HG03045 (cell line): ENCODE results near the gene PDIA5.

Experiments
- ATAC-seq: cut with Tn5 transposase; IDR thresholded peaks from one replicate; pipeline ENCODE4 v1.9.1; 2021; ENCODE audit warnings: mild to moderate bottlenecking, moderate library complexity; ENCODE audit not compliant: unreplicated experiment

PDIA5 gene

DNA sequence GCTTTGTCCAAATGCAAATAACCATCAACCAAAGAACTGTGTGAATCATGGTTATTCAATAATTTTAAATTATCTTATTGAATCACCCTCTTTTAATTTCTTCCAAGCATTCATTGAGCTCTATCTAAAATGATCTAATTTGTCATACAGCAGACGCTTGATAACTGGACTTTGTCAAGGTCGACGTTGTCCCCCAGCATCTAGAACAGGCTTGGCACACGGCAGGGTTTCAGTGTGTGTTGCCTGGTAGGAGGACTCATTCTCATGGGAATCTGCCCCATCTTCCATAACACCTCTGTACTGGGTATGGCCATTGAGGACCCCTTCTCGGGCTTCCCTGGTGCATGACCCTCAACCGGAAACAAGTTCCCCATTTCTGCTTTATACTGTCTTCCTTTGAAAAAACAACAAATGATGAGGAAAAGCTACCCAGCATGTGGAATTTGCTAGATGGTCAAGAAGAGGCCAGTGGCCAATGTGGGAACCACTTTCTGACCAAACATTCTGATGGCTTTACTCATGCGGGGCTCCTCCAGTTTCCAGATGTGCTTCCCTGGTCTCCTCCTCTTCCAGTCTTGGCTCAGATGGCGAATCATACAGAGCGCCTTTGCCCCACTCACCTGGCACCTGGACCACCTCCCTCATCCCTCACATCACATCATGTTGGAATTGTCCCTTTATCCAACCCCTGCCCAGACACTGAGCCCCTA, 93.3 kb downstream of the PDIA5 start:
- ATAC-seq: no peak

DNA sequence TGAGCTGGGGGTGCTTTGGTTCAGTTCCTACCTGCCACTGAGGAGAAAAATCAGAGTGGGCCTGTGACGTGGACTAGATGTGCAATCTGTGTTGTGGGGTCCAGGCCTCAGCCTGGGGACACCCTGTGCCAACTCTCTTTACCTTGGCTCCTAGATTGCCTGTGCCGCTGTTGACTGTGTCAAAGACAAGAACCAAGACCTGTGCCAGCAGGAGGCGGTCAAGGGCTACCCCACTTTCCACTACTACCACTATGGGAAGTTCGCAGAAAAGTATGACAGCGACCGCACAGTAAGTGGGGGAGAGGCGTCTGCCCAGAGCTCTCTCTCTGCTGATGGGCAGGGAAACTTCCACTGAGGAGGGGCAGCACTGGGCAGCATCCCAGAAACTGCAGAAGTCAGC, 94.3 kb downstream of the PDIA5 start:
- ATAC-seq: no peak

DNA sequence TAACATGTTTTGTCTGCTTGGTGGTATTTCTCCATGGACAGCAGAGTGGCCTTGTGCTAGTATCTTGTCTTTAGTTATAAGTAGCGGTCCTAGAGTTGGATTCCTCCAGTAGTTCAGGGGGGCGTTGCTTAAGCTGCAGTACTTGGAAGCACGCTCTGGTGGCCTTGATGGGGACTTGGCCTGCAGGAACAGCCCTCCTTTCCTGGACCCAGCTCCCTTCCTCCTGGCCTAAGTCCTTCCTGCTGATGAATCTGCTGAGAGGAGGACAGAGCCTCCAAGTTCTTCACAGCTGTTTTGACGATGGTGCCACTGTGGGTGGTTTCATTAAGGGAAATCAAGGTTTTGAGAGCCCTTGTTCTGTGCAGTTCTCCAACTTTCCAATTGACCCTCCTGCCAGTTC, 96.3 kb downstream of the PDIA5 start:
- ATAC-seq: no peak

DNA sequence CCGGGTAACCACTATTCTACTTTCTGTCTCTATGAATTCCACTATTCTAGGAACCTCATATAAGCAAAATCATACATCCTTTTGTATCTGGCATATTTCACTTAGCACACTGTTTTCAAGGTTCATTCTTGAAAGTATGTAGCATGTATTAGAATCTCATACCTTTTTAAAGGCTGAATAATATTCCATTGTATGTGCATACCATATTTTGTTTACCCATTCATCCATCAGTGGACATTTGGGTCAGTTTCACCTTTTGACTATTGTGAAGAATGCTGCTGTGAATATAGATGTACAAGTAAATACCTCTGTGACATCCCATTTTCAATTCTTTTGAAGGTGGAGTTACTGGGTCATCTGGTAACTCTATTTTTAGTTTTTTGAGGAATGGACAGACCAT, 98.3 kb downstream of the PDIA5 start:
- no peak for ATAC-seq

DNA sequence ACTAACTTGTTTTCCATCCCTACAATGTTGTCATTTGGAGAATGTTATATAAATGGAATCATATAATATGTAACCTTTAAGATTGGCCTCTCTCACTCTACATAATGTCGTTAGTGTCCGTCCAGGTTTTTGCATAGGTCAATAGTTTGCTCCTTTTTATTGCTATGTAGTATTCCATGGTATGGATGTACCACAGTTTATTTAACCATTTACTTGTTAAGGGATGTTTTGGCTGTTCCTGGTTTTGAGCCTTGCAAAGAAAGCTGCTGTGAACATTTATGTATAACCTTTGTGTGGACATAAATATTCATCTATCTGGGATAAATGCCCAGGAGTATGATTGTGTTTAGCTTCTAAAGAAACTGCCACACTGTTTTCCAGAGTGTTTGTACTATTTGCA, 100.9 kb downstream of the PDIA5 start:
- no peak for ATAC-seq

DNA sequence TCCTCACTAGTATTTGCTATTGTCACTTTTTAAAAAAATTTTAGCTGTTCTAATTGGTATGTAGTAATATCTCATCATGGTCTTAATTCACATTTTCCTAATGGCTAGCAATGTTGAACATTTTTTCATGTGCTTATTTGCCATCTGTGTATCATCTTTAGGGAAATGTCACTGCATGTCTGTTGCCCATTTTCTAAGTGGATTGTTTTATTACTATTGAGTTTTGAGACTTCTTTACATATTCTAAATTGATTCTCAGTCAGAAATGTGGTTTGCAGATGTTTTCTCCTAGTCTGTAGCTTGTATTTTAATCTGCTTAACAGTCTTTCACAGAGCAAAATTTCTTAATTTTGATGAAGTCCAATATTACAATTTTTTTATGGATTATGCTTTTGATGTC, 101.3 kb downstream of the PDIA5 start:
- no peak for ATAC-seq

DNA sequence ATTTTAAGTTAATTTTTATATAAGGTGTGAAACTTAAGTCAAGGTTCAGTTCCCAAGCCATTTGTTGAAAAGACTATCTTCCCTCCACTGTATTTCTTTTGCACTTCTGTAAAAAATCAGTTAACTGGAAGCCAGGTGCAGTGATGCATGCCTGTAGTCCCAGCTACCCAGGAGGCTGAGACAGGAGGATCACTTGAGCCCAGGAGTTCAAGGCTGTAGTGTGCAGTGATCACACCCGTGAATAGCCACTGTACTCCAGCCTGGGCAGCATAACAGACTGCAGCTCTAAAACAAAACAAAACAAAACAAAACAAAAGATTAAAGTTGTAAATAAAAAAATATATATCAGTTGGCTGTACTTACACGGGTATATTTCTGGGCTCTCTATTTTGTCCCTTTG, 101.8 kb downstream of the PDIA5 start:
- no peak for ATAC-seq

DNA sequence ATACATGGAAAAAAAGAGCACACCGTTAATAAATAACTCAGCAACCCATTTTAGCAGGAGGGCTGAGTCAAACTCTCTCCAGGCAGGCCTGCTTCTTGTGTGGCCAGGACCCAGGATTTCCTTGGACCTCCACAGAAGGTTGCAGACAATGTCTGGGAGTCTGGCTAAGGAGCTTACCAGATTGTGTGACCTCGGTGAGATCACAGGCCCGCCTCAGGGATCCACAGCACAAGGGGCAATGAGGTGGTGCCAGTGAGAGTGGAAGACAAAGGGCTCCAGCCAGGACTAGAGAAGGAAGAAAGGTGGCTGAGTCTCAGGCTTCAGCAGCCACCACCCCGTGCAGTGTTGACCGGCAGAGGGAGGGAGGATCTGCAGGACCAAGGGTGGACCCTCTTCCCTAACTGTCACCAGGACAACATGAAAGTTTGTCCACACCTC, 102.7 kb downstream of the PDIA5 start:
- no peak for ATAC-seq

DNA sequence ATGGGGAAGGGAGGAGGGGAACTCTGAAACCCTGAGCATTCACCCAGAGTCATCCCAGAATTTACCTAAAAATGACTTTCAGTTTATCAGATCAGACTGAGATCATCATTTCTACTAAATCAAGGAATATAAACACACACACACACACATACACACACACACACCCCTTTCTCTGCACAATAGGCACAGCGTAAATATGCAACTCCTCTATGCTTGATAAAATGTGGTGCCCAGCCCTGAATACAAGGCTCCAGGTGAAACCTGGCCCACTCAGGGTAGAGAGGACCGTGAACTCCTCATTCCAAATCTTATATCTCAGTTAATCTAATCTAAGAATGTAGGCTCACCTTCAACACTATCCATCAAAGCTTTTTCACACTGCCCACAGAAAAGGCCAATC, 103.1 kb downstream of the PDIA5 start:
- ATAC-seq: no peak

DNA sequence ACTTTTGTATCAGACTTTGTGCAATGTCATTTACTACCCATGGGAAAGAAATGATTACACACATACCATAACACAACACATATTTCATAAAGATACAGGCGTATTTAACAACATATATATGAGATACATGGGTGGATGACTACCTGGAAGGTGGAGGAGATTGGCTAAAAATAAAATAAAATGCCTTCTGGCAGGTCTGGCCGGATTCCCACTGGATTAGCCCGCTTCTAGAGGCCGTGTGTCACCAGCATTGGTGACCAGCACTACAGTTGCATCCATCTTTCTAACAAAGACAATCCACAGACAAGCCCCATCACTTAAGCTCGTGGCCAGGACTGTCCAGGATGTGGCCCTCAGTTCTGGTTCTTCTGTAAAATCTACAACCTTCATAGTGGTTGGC, 114.0 kb downstream of the PDIA5 start:
- no peak for ATAC-seq

DNA sequence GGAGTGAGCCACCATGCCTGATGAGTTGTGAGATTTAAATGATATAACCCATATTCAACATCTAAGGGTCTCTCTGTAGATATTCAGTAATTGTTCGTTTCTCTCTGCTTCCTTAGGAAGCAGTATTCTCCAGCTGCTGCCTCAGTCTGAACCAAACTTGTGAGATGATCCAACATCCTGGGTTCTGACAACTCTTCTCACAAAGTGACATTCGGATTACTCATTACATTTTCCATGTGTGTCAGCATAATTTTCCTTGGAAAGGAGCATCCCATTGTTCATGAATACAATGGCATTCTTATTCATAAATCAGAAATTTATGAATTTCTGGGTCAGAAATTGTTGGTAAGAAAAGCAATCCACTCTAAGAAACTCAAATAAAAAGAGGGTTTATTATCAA, 119.9 kb downstream of the PDIA5 start:
- ATAC-seq: no peak

DNA sequence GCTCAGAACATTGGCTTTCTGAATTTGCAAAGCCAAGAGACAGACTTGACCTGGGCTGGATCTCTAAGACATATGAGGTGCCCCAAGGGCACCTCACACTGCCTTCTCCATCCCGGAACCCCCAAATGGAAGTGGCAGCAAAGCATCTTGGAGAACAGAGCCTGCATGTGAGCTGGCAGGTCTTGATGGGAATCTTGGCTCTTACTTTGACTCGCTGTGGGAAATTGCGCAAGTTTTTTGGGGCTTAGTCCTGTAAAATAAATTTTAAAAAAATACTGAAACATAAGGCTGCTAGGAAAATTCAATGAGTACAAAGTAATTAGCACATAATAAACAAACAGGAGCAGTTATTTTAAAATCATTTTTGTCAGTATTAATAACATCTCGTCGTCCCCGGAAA, 121.2 kb downstream of the PDIA5 start:
- ATAC-seq: no peak

DNA sequence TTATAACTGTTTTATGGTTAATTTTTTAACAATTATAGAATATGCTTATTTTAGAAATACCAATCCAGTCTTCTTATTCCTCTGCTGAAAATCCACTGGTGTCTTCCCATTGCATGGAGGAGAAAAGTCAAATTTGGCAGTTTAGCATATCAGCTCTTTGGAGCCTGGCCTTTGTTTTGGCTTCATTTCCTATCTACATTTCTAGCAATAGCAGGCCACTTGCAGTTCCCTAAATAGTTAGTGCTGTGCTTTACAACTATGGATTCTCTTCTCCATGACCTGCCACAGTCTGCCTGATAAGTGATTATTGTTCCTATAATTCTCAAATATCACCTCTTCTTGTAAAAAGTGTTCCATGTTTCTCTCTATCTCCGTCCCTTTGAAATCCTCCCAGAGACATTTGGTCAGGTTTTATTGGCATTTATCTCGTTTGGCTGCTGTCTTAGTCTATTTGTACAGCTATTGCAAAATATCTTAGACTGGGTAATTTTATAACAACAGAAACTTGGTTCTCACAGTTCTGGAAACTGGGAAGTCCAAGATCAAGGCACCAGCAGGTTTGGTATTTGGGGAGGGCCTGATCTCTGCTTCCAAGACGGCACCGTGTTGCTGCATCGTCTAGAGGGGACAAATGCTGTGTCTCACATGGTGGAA, 126.8 kb downstream of the PDIA5 start:
- ATAC-seq: no peak

DNA sequence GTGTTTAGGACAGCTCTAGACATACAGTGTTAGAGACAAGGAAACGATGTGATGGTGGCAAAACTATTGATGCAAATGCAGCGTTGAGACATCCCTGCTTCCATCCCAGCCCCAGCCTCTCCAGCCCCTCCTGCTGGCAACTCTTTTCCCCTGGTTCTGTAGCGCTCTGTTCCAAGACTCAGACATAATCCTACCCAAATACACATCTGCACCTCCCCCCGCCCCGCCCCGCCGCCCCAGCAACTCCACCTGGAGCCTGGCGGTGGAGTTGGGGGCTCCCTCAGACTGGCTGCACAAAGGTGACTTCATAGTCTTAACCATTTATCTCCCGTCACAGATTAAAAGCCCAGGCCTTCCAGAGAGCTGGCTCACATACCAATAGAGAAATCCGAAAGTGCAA, 127.7 kb downstream of the PDIA5 start:
- ATAC-seq: no peak

DNA sequence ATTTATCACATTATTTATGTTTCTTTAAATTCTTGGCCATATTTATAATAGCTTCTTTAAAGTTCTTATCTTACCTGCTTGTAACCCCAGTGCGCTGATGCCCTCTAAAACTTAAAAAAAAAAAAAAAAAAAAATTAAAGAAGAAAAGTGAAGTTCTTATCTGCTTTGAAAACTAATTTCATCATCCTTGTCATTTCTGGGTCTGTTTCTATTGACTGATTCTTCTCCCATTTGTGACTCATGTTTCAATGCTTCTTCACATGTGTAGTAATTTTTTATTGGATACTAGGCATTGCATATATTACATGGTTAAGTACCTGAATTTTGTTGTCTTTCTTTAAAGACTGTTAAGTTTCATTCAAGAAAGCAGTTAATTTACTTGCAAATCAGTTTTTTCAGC, 131.5 kb downstream of the PDIA5 start:
- ATAC-seq: no peak

DNA sequence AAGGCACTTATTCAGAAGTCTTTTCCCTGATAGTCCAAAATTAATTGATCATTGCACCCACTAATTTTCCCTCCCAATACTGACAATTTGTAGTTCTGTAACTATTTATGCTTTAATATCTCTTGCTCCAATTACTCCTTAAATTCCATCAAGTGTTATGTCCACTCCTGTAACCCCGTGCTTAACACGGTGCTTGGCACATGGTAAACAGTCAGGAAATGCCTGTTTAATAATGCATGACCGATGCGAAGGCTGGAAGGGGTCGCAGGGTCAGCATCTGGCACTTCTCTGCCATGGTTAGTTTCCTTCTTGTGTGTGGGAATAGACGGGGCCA, 134.4 kb downstream of the PDIA5 start:
- no peak for ATAC-seq

DNA sequence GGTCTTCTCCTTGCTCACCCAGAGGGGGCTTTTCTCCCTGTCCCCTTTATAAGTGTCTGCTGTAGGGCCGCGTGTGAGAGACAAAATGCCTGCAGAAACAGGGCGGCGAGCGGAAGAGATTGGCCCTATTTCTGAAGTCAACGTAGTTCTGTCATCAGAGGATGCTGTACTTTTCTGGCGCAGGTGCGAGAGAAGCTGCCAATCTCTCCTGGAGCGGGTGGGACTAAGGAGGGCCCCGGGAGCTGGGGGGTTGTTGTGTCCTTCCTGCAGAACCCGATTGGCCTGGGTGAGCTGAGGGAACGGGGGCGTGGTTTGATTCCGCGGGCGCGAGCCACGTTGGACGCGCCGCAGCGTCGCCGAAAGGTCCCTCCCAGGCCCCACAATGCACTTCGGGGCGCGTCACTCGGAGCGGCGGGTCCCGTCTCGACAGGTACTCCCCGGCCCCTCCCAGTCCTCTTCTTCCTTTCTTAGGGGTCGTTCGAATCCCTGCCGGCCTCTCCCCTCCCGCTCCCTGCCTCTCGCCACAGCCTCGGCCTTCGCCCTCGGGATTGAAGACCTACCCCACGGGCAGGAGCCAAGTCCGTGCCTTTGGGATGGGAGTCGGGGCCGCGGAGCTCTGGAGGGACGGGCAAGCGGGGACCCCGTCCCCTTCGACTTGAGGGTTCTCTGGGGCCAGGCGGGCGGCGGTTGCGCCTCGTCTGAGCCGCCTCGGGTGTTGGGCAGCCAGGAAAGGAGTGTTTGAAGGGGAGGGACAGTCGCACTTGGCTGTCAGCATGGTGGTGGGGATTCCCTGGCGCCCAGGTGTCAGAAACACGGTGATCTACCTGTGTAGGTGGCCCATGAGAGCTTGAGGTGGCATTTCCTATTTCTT, 135.0 kb downstream of the PDIA5 start, which contains the start of gene SEC22A:
TSS of gene SEC22A (plus strand) at position 387 of the 871 bp plus-strand sequence. CDS start 7,275 bp downstream, outside the sequence.
- ATAC-seq: peak; percentile 99

DNA sequence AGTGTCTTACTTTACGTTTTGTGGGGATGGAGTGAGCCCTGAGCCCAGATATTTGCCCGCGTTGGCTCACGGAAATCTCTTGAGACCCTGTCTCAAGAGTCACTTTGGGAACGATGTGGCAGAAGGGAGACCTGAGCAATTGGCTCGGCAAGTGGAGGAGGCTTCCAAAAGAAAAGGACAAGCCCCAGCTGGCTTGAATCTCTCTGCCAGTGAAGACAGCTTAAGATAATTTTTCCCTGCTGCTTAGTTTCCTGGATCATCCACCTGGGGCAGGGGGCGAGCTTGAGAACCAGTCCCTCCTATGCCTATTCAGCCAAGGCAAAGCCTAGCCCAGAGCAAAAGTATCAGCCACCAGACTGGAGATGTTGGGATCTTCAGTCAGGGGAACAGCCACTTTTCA, 135.6 kb downstream of the PDIA5 start:
- ATAC-seq: no peak
